IMR-90 (cell line): ENCODE results near the gene LRRK2. TPM values are rescaled to one million over a fixed set of nuclear protein-coding genes. Genes with fewer than 3 reads are reported as not detected.

ENCODE experiments used
- ATAC-seq: fragments of 200-7000 bp; cut with Tn5 transposase; 2 replicates; pipeline ENCODE4 v1.9.1; 2020; ENCODE audit warnings: low read depth, mild to moderate bottlenecking, moderate library complexity
- BruUV-seq: library from RNA; stranded (reverse); fragments of 400-500 nt; replicated peaks from 2 replicates; lab custom pipeline; 2021; lab: Mats Ljungman, UMichigan
- CTCF ChIA-PET: fragments of 300-600 bp; formaldehyde crosslinking; extraction: SDS; loops from one replicate; lab custom pipeline; 2021; ENCODE audit warnings: antibody characterized with exemption; lab: Yijun Ruan, JAX
- POLR2A ChIA-PET: fragments of 300-600 bp; sonication (Branson Sonifier 250); formaldehyde crosslinking; loops from one replicate; lab custom pipeline; 2022; ENCODE audit warnings: antibody characterized with exemption; ENCODE audit not compliant: unreplicated experiment; lab: Charles Lee
- DNase-seq: peaks from one replicate; pipeline ENCODE4 v3.0.0; 2013
- H2AFZ ChIP-seq: replicated peaks from 2 replicates; pipeline ENCODE3; 2013; ENCODE audit warnings: low read length, mild to moderate bottlenecking; ENCODE audit not compliant: poor library complexity
- H2AK5ac ChIP-seq: 2 replicates; pipeline ENCODE4 v1.6.1; 2013; ENCODE audit warnings: low read depth, low read length, inconsistent platforms
- H2AK9ac ChIP-seq: replicated peaks from 2 replicates; pipeline ENCODE3; 2013; ENCODE audit warnings: mild to moderate bottlenecking, low read depth, low read length, moderate library complexity; ENCODE audit not compliant: poor library complexity
- H2BK120ac ChIP-seq: 2 replicates; pipeline ENCODE4 v1.6.1; 2013; ENCODE audit warnings: low read depth, low read length, inconsistent platforms
- H2BK15ac ChIP-seq: 3 replicates; pipeline ENCODE4 v1.6.1; 2013; ENCODE audit warnings: low read depth, low read length, inconsistent platforms
- H2BK20ac ChIP-seq: 2 replicates; pipeline ENCODE4 v1.6.1; 2013; ENCODE audit warnings: low read depth, mild to moderate bottlenecking, inconsistent platforms, low read length, moderate library complexity
- H2BK5ac ChIP-seq: 2 replicates; pipeline ENCODE4 v1.6.1; 2013; ENCODE audit warnings: mild to moderate bottlenecking, low read depth, low read length, inconsistent platforms; ENCODE audit not compliant: poor library complexity, severe bottlenecking
- H3K14ac ChIP-seq: replicated peaks from 2 replicates; pipeline ENCODE4 v1.6.1; 2013; ENCODE audit warnings: low read depth, low read length, inconsistent platforms
- H3K18ac ChIP-seq: 2 replicates; pipeline ENCODE4 v1.6.1; 2013; ENCODE audit warnings: low read depth, low read length, control low read depth
- H3K23ac ChIP-seq: 2 replicates; pipeline ENCODE4 v1.6.1; 2013; ENCODE audit warnings: low read depth, low read length, inconsistent platforms
- H3K27ac ChIP-seq: 2 replicates; pipeline ENCODE4 v1.5.1; 2013; ENCODE audit warnings: mild to moderate bottlenecking, control low read depth, low read length; ENCODE audit not compliant: insufficient read depth
- H3K27me3 ChIP-seq: 2 replicates; pipeline ENCODE4 v1.6.1; 2013; ENCODE audit warnings: low read length; ENCODE audit not compliant: control insufficient read depth, insufficient read depth
- H3K36me3 ChIP-seq: 2 replicates; pipeline ENCODE4 v1.6.1; 2013; ENCODE audit warnings: low read length, mixed read lengths; ENCODE audit not compliant: control insufficient read depth, insufficient read depth
- H3K4ac ChIP-seq: 2 replicates; pipeline ENCODE4 v1.6.1; 2013; ENCODE audit warnings: low read depth, low read length, inconsistent platforms
- H3K4me1 ChIP-seq: 2 replicates; pipeline ENCODE4 v1.6.1; 2013; ENCODE audit warnings: low read length, mixed read lengths; ENCODE audit not compliant: control insufficient read depth, insufficient read depth
- H3K4me2 ChIP-seq: 2 replicates; pipeline ENCODE4 v1.6.1; 2013; ENCODE audit warnings: low read depth, mild to moderate bottlenecking, control low read depth, low read length, moderate library complexity
- H3K4me3 ChIP-seq: 2 replicates; pipeline ENCODE4 v1.5.1; 2013; ENCODE audit warnings: low read depth, mild to moderate bottlenecking, control low read depth, low read length, moderate library complexity; ENCODE audit not compliant: insufficient read depth
- H3K56ac ChIP-seq: 2 replicates; pipeline ENCODE4 v1.6.1; 2013; ENCODE audit warnings: low read length, inconsistent platforms; ENCODE audit not compliant: insufficient read depth; ENCODE audit errors: extremely low read depth
- H3K79me1 ChIP-seq, 2 experiments: 2 replicates each; pipeline ENCODE4 v1.6.1; 2013; ENCODE audit warnings: low read length in 2 of 2, inconsistent platforms in 1 of 2, low read depth in 1 of 2
- H3K9ac ChIP-seq: 2 replicates; pipeline ENCODE4 v1.6.1; 2013; ENCODE audit warnings: low read depth, low read length, control low read depth
- H3K9me1 ChIP-seq: 2 replicates; pipeline ENCODE4 v1.6.1; 2013; ENCODE audit warnings: low read length, inconsistent platforms; ENCODE audit not compliant: insufficient read depth
- H3K9me3 ChIP-seq: 2 replicates; pipeline ENCODE4 v1.6.1; 2013; ENCODE audit warnings: low read length; ENCODE audit not compliant: control insufficient read depth, insufficient read depth
- H4K20me1 ChIP-seq: 2 replicates; pipeline ENCODE4 v1.6.1; 2013; ENCODE audit warnings: low read length, inconsistent platforms; ENCODE audit not compliant: insufficient read depth
- H4K5ac ChIP-seq: 2 replicates; pipeline ENCODE4 v1.6.1; 2013; ENCODE audit warnings: mild to moderate bottlenecking, low read depth, low read length, control low read depth
- H4K8ac ChIP-seq, 2 experiments: 2 replicates each; pipeline ENCODE4 v1.6.1; 2013; ENCODE audit warnings: low read depth in 2 of 2, low read length in 2 of 2, control low read depth in 1 of 2, inconsistent platforms in 1 of 2
- H4K91ac ChIP-seq: 2 replicates; pipeline ENCODE4 v1.6.1; 2013; ENCODE audit warnings: low read depth, low read length, inconsistent platforms; ENCODE audit not compliant: insufficient read depth
- CHD1 ChIP-seq: IDR thresholded peaks from 2 replicates; pipeline ENCODE4 v1.6.1; 2012; ENCODE audit warnings: low read depth, low read length, improper control_type of control experiment
- FOS ChIP-seq: fragments of 150-350 bp; IDR thresholded peaks from 2 replicates; pipeline ENCODE4 v1.6.1; 2016; ENCODE audit warnings: low read depth, low read length
- MAFK ChIP-seq: IDR thresholded peaks from 2 replicates; pipeline ENCODE4 v1.6.1; 2012; ENCODE audit warnings: low read depth, low read length, improper control_type of control experiment
- MAZ ChIP-seq: IDR thresholded peaks from 2 replicates; pipeline ENCODE4 v1.6.1; 2012; ENCODE audit warnings: low read depth, mild to moderate bottlenecking, low read length, improper control_type of control experiment, moderate library complexity, borderline replicate concordance
- RAD21 ChIP-seq: IDR thresholded peaks from 2 replicates; pipeline ENCODE4 v1.6.1; 2012; ENCODE audit warnings: low read length, improper control_type of control experiment
- RCOR1 ChIP-seq: IDR thresholded peaks from 2 replicates; pipeline ENCODE4 v1.6.1; 2012; ENCODE audit warnings: mild to moderate bottlenecking, low read length, improper control_type of control experiment; ENCODE audit not compliant: insufficient replicate concordance
- SMC3 ChIP-seq: fragments of 150-350 bp; IDR thresholded peaks from 2 replicates; pipeline ENCODE4 v1.6.1; 2016; ENCODE audit warnings: low read depth, mild to moderate bottlenecking, antibody characterized with exemption, low read length, moderate library complexity
- dilution Hi-C: fragments of 300-500 bp; cut with HindIII; formaldehyde crosslinking; loops from one replicate; pipeline ENCODE4 v1.14.3; 2018; ENCODE audit warnings: low sequenced_read_pairs; ENCODE audit not compliant: unreplicated experiment
- in situ Hi-C: fragments of 300-500 bp; cut with MboI; formaldehyde crosslinking; loops from 3 replicates; pipeline ENCODE4 v1.14.3; 2019; ENCODE audit warnings: low sequenced_read_pairs, inconsistent platforms, mixed read lengths
- intact Hi-C: fragments of 100-400 bp; cut with micrococcal nuclease; formaldehyde crosslinking; loops from 2 replicates; pipeline ENCODE4 v1.10.0; 2022
- polyA plus RNA-seq, 3 experiments: library from polyadenylated mRNA; depleted of rRNA; stranded (reverse); fragments of >200 nt; gene quantifications; 2 replicates each; pipeline ENCODE4 v1.2.3, GENCODE V29; 2012; ENCODE audit warnings: low replicate concordance in 1 of 3
- total RNA-seq: library from RNA; depleted of rRNA; stranded (reverse); fragments of >200 nt; gene quantifications from 2 replicates; pipeline ENCODE4 v1.2.3, GENCODE V29; 2012
- TF ChIP-seq, protein P1 (sequence below): conservative IDR thresholded peaks from 2 replicates; pipeline ENCODE4 v1.5.1; 2012; ENCODE audit warnings: mild to moderate bottlenecking, low read depth, low read length, improper control_type of control experiment
- TF ChIP-seq, protein P2 (sequence below): fragments of 150-350 bp; IDR thresholded peaks from 2 replicates; pipeline ENCODE4 v1.6.1; 2016; ENCODE audit warnings: low read depth, mild to moderate bottlenecking, low read length, moderate library complexity, borderline replicate concordance

The LRRK2 gene
- total and polyA plus RNA-seq, 2 of the 4 experiments (the other 2 are of a cell fraction) = 0.17 to 0.54 TPM

DNA sequence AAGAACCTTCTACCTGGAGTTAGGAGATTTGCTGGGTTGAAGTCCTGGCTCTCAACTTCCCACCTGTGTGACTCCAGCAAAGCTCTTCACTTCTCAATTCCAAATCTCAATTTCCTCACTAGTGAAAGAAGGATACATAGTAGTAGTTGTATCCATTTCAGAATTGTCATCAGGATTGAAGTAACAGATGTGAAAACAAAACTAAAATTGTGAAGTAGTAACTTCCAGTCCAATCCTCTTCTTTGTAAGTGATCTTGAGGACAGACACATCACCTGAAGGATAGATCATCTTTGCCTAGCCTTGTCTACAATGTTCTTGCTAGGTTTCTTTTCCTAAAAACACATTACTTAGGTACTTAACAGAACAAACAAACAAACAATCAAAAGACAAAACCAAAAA, 1.2 kb upstream of the LRRK2 start:
- intact Hi-C loops (no loop called here), in situ Hi-C loops (no loop called here), dilution Hi-C loops (no loop called here)
- Histone ChIP-seq H3K9me3 (no peaks in the 10 kb centered on the region), H3K56ac (no peak overlapping the region), H3K4me1 (peaks cover 2% of the 10 kb centered on the region; the same call in 1 of the 2 replicates), H2AK9ac (no peak overlapping the region), H3K27me3 (no peaks in the 10 kb centered on the region), H4K20me1 (no peaks in the 10 kb centered on the region), H2BK20ac (no peak overlapping the region), H2AFZ (no peak overlapping the region), H2AK5ac (no peak overlapping the region), H2BK5ac (no peak overlapping the region), H3K4ac (no peak overlapping the region), H4K5ac (no peak overlapping the region), H3K36me3 (no peaks in the 10 kb centered on the region), H3K9me1 (no peaks in the 10 kb centered on the region), H3K4me2 (peak overlapping the region; percentile 17; the same call in 1 of the 2 replicates), H4K8ac (no peak overlapping the region; a peak in 1 of 4 replicates), H3K27ac (no peak overlapping the region), H4K91ac (no peak overlapping the region), H3K9ac (no peak overlapping the region), H3K4me3 (no peak overlapping the region), H2BK15ac (no peak overlapping the region), H3K18ac (no peak overlapping the region), H3K79me1 (no peaks in the 10 kb centered on the region), H3K23ac (no peak overlapping the region), H2BK120ac (no peak overlapping the region), H3K14ac (no peak overlapping the region)
- CTCF ChIA-PET = no interaction called here
- TF ChIP-seq SMC3 (no peak), RCOR1 (no peak), RAD21 (no peak), CHD1 (no peak), MAFK (no peak), MAZ (no peak), FOS (no peak)
- TF ChIP-seq, protein P1, sequence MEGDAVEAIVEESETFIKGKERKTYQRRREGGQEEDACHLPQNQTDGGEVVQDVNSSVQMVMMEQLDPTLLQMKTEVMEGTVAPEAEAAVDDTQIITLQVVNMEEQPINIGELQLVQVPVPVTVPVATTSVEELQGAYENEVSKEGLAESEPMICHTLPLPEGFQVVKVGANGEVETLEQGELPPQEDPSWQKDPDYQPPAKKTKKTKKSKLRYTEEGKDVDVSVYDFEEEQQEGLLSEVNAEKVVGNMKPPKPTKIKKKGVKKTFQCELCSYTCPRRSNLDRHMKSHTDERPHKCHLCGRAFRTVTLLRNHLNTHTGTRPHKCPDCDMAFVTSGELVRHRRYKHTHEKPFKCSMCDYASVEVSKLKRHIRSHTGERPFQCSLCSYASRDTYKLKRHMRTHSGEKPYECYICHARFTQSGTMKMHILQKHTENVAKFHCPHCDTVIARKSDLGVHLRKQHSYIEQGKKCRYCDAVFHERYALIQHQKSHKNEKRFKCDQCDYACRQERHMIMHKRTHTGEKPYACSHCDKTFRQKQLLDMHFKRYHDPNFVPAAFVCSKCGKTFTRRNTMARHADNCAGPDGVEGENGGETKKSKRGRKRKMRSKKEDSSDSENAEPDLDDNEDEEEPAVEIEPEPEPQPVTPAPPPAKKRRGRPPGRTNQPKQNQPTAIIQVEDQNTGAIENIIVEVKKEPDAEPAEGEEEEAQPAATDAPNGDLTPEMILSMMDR = no peak
- TF ChIP-seq, protein P2, sequence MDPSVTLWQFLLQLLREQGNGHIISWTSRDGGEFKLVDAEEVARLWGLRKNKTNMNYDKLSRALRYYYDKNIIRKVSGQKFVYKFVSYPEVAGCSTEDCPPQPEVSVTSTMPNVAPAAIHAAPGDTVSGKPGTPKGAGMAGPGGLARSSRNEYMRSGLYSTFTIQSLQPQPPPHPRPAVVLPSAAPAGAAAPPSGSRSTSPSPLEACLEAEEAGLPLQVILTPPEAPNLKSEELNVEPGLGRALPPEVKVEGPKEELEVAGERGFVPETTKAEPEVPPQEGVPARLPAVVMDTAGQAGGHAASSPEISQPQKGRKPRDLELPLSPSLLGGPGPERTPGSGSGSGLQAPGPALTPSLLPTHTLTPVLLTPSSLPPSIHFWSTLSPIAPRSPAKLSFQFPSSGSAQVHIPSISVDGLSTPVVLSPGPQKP = no peak
- POLR2A ChIA-PET = no interaction called here
- DNase-seq = no peak
- no peak for ATAC-seq
- no TSS peak for BruUV-seq
